Measurements from ENCODE around the gene SHMT1.

GRCh38 chr17:18323507-18324139, 39.7 kb downstream of the SHMT1 start:
- TF ChIP-seq CTCF (IDR thresholded peaks at IDR 0.05) (no peak), POLR2A (IDR thresholded peaks at IDR 0.05) (no peak)

Measured in thyroid gland (tissue), 4 donors.